MCF 10A (cell line): ENCODE measurements around the gene TRIM8. TPM values are rescaled to one million over a fixed set of nuclear protein-coding genes. Genes with fewer than 3 reads are reported as not detected.
A peak's percentile ranks its signal among the peaks of the same experiment; 100 is the strongest.

ENCODE experiments used
- BruUV-seq: library from RNA; stranded (reverse); fragments of 400-500 nt; replicated peaks from 2 replicates; lab custom pipeline; 2021; lab: Mats Ljungman, UMichigan
- CTCF ChIA-PET: fragments of 300-600 bp; sonication (Branson Sonifier 250); formaldehyde crosslinking; extraction: SDS; loops from one replicate; lab custom pipeline; 2021; ENCODE audit warnings: antibody characterized with exemption, inconsistent platforms; lab: Yijun Ruan, JAX
- POLR2A ChIA-PET: fragments of 300-600, 350-650 bp; sonication (Branson Sonifier 250); formaldehyde crosslinking; extraction: SDS; loops from one replicate; lab custom pipeline; 2020; ENCODE audit warnings: antibody characterized with exemption, inconsistent platforms; lab: Yijun Ruan, JAX
- DNase-seq: peaks from one replicate; pipeline ENCODE4 v3.0.0-alpha.2; 2018; ENCODE audit not compliant: unreplicated experiment
- H3K27ac Mint-ChIP-seq: one replicate; pipeline ENCODE4 v1.8.0; 2022; ENCODE audit warnings: mild to moderate bottlenecking, low read depth, mixed read lengths; ENCODE audit not compliant: unreplicated experiment
- H3K27me3 Mint-ChIP-seq: one replicate; pipeline ENCODE4 v1.8.0; 2022; ENCODE audit warnings: mixed read lengths; ENCODE audit not compliant: insufficient read depth, unreplicated experiment
- H3K36me3 Mint-ChIP-seq: one replicate; pipeline ENCODE4 v1.8.0; 2022; ENCODE audit warnings: mild to moderate bottlenecking, moderate library complexity, mixed read lengths; ENCODE audit not compliant: insufficient read depth, unreplicated experiment
- H3K4me1 Mint-ChIP-seq: one replicate; pipeline ENCODE4 v1.8.0; 2022; ENCODE audit warnings: mixed read lengths; ENCODE audit not compliant: insufficient read depth, unreplicated experiment
- H3K4me3 Mint-ChIP-seq: one replicate; pipeline ENCODE4 v1.8.0; 2022; ENCODE audit warnings: mild to moderate bottlenecking, moderate library complexity, mixed read lengths; ENCODE audit not compliant: unreplicated experiment
- H3K9me3 Mint-ChIP-seq: one replicate; pipeline ENCODE4 v1.8.0; 2022; ENCODE audit warnings: mixed read lengths; ENCODE audit not compliant: unreplicated experiment
- CTCF ChIP-seq: fragments of 200-600 bp; IDR thresholded peaks from one replicate; pipeline ENCODE4 v1.8.0; 2022; ENCODE audit warnings: antibody characterized with exemption, mild to moderate bottlenecking; ENCODE audit not compliant: unreplicated experiment
- intact Hi-C: fragments of 100-400 bp; cut with micrococcal nuclease; formaldehyde crosslinking; loops from 2 replicates; pipeline ENCODE4 v1.14.1; 2022
- total RNA-seq: library from RNA; stranded (reverse); gene quantifications from 2 replicates; pipeline ENCODE4 v1.2.3, GENCODE V29; 2022

The TRIM8 gene
- total RNA-seq, 1 experiment from 2014 or later = 78.1 TPM

GRCh38 chr10:102653060-102653459 lies 8.8 kb downstream of the TRIM8 start:
- Mint-ChIP-seq H3K27me3 (no peaks in the 10 kb centered on the region), H3K27ac (peak overlapping the region; percentile 50), H3K36me3 (peaks cover 51% of the 10 kb centered on the region), H3K4me1 (peaks cover 17% of the 10 kb centered on the region), H3K9me3 (no peaks in the 10 kb centered on the region), H3K4me3 (no peak overlapping the region)
- no TSS peak for BruUV-seq
- POLR2A ChIA-PET = interaction anchor here (1.5 kb wide), 1 partner anchor 11 kb away, joined by 7 read pairs; no protein-coding TSS in a partner anchor
- CTCF ChIA-PET = no interaction called here
- TF ChIP-seq CTCF = no peak
- intact Hi-C loops = no loop called here
- DNase-seq = no peak

- Mint-ChIP-seq H3K4me1 (peaks cover 13% of the 10 kb centered on the region), H3K27me3 (no peaks in the 10 kb centered on the region), H3K27ac (no peak overlapping the region), H3K36me3 (peaks cover 49% of the 10 kb centered on the region), H3K9me3 (no peaks in the 10 kb centered on the region), H3K4me3 (no peak overlapping the region)
- intact Hi-C loops = no loop called here
- no peak for DNase-seq
- ChIA-PET CTCF (interaction anchor here (1.1 kb wide), 1 partner anchor 15 kb away, joined by 3 read pairs; no protein-coding TSS in a partner anchor), POLR2A (interaction anchor here (1.5 kb wide), 1 partner anchor 13 kb away, joined by 7 read pairs; no protein-coding TSS in a partner anchor)
- no peak for TF ChIP-seq CTCF
- BruUV-seq = no TSS peak
Measured at GRCh38 chr10:102654566-102654965, 10.3 kb downstream of the TRIM8 start.

- Mint-ChIP-seq H3K36me3 (peaks cover 46% of the 10 kb centered on the region), H3K9me3 (no peaks in the 10 kb centered on the region), H3K4me1 (peaks cover 13% of the 10 kb centered on the region), H3K4me3 (no peak overlapping the region), H3K27ac (no peak overlapping the region), H3K27me3 (no peaks in the 10 kb centered on the region)
- ChIA-PET CTCF (interaction anchor here (0.6 kb wide), 1 partner anchor 9 kb away, joined by 3 read pairs; no protein-coding TSS in a partner anchor), POLR2A (no interaction called here)
- BruUV-seq = no TSS peak
- no peak for DNase-seq
- intact Hi-C loops = no loop called here
- TF ChIP-seq CTCF = no peak
Measured at GRCh38 chr10:102654969-102655368, 10.7 kb downstream of the TRIM8 start.

GRCh38 chr10:102656026-102656425 lies 11.7 kb downstream of the TRIM8 start:
- intact Hi-C loops = no loop called here
- Mint-ChIP-seq H3K27ac (no peak overlapping the region), H3K4me1 (peaks cover 13% of the 10 kb centered on the region), H3K4me3 (no peak overlapping the region), H3K36me3 (peaks cover 53% of the 10 kb centered on the region), H3K9me3 (no peaks in the 10 kb centered on the region), H3K27me3 (no peaks in the 10 kb centered on the region)
- BruUV-seq = no TSS peak
- CTCF ChIA-PET = interaction anchor here (0.5 kb wide), 1 partner anchor 1503 kb away, joined by 3 read pairs; no protein-coding TSS in a partner anchor
- POLR2A ChIA-PET = interaction anchor here (1.4 kb wide), 1 partner anchor 10 kb away, joined by 10 read pairs; no protein-coding TSS in a partner anchor
- TF ChIP-seq CTCF = no peak
- no peak for DNase-seq
